Mesendoderm (in vitro differentiated cells): Measurements from ENCODE around the gene JHY. TPM values are rescaled to one million over a fixed set of nuclear protein-coding genes. Genes with fewer than 3 reads are reported as not detected.

Experiments used
- DNase-seq: peaks from one replicate; pipeline ENCODE4 v3.0.0; 2013
- H2AK5ac ChIP-seq: 2 replicates; pipeline ENCODE4 v1.6.1; 2013; ENCODE audit warnings: low read length, inconsistent platforms
- H2BK120ac ChIP-seq: 2 replicates; pipeline ENCODE4 v1.6.1; 2013; ENCODE audit warnings: low read depth, mild to moderate bottlenecking, low read length, moderate library complexity, mixed read lengths
- H2BK15ac ChIP-seq: replicated peaks from 2 replicates; pipeline ENCODE4 v1.6.1; 2013; ENCODE audit warnings: low read depth, mild to moderate bottlenecking, moderate library complexity
- H2BK5ac ChIP-seq: 2 replicates; pipeline ENCODE4 v1.6.1; 2013; ENCODE audit warnings: low read length, inconsistent platforms
- H3K18ac ChIP-seq: 2 replicates; pipeline ENCODE4 v1.6.1; 2013; ENCODE audit warnings: mild to moderate bottlenecking, low read length, mixed read lengths
- H3K23ac ChIP-seq: one replicate; pipeline ENCODE4 v1.6.1; 2013; ENCODE audit warnings: low read length
- H3K27ac ChIP-seq: 2 replicates; pipeline ENCODE4 v1.5.1; 2013; ENCODE audit warnings: low read depth, mild to moderate bottlenecking, inconsistent platforms, low read length, moderate library complexity
- H3K27me3 ChIP-seq: 2 replicates; pipeline ENCODE4 v1.6.1; 2013; ENCODE audit warnings: low read length, control low read depth, mild to moderate bottlenecking, inconsistent platforms; ENCODE audit not compliant: insufficient read depth, poor library complexity
- H3K36me3 ChIP-seq: 2 replicates; pipeline ENCODE4 v1.6.1; 2013; ENCODE audit warnings: low read length, inconsistent platforms; ENCODE audit not compliant: control insufficient read depth, insufficient read depth
- H3K4ac ChIP-seq: one replicate; pipeline ENCODE4 v1.6.1; 2013; ENCODE audit warnings: low read depth, mild to moderate bottlenecking, low read length, moderate library complexity
- H3K4me1 ChIP-seq: 2 replicates; pipeline ENCODE4 v1.6.1; 2013; ENCODE audit warnings: low read depth, low read length, inconsistent platforms; ENCODE audit not compliant: control insufficient read depth
- H3K4me2 ChIP-seq: 2 replicates; pipeline ENCODE4 v1.6.1; 2013; ENCODE audit warnings: low read length
- H3K4me3 ChIP-seq: 2 replicates; pipeline ENCODE4 v1.5.1; 2013; ENCODE audit warnings: mild to moderate bottlenecking, low read length
- H3K56ac ChIP-seq: one replicate; pipeline ENCODE4 v1.6.1; 2013; ENCODE audit warnings: low read length
- H3K79me1 ChIP-seq: 2 replicates; pipeline ENCODE4 v1.6.1; 2013; ENCODE audit warnings: low read length, inconsistent platforms
- H3K79me2 ChIP-seq: 2 replicates; pipeline ENCODE4 v1.6.1; 2013; ENCODE audit warnings: mild to moderate bottlenecking, low read length; ENCODE audit not compliant: control insufficient read depth, insufficient read depth
- H3K9ac ChIP-seq: 2 replicates; pipeline ENCODE4 v1.6.1; 2013; ENCODE audit warnings: low read length, inconsistent platforms
- H4K5ac ChIP-seq: one replicate; pipeline ENCODE4 v1.6.1; 2013; ENCODE audit warnings: low read length
- H4K8ac ChIP-seq: one replicate; pipeline ENCODE4 v1.6.1; 2013; ENCODE audit warnings: low read depth, mild to moderate bottlenecking, control low read depth, low read length, moderate library complexity
- WGBS: extraction: QIAGEN DNeasy Blood & Tissue Kit; methylation state at CpG from one replicate; pipeline ENCODE4 v1.1.7; 2013; ENCODE audit warnings: low lambda C conversion rate, missing lambda C conversion rate; ENCODE audit not compliant: insufficient coverage; ENCODE audit errors: extremely low coverage; 5-methylcytosine and 5-hydroxymethylcytosine counted together
- small RNA-seq: library from polyadenylated mRNA; stranded (forward); fragments of <200 nt; extraction: miRNeasy Mini kit (QIAGEN cat#:217004); gene quantifications from one replicate; pipeline ENCODE3, GENCODE V24; 2013; ENCODE audit not compliant: insufficient read depth

Gene JHY

DNA sequence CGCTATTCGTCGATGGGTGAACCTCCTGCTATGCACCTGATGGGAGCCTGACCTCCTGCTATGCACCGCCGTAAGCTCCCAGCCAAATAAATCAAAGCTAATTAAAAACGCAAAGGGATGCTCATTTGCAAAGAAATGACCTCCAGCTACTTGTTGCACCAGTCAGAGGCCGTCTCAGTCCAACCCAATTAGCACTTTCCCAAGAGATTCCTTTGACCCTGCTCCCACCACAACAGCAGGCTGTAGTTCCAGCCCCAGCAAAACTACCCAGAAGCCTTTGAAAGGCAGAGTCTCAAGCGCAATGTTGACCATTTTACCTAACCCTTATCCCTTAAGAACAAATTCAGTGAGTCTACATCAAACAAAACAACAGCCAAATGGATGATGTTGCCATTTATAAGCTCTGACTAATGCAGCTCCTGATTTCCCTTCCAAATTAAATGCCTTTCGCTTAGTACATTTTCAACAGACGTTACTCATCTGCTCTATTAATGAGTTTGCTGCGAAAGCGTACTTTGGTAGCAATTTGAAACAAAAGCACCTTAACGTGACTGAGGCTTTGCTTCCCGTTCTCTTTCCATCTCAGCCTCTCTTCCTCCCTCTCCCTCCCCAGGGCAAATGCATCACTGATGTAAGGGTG is 116.3 kb downstream of the JHY start:
- WGBS = no CpG with 5 or more reads among the region's 14 CpGs

DNA sequence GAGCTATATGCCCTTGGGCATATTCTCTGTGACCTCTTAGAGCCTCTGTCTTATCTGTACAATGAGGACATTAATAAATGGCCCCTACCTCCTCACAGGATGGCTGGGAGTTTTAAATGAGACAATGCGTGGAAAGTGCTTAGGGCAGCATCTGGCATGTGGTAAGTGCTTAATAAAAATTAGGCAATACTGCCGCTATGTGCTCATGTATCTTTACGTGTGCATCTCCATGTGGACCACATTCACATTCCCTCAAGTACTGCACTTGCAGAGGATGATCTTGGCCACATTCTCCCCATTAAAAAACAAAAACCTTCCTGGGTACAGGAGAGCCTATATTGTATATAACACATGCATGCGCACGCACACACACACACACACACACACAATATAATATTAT is 118.2 kb downstream of the JHY start:
- no peak for DNase-seq
- no peak overlapping the region for H2BK120ac ChIP-seq
- H3K4ac ChIP-seq = no peak overlapping the region
- no peak overlapping the region for H3K23ac ChIP-seq
- H2AK5ac ChIP-seq = no peak overlapping the region
- H3K56ac ChIP-seq = no peak overlapping the region
- H3K4me3 ChIP-seq = no peak overlapping the region
- no CpG with 5 or more reads among the region's 5 CpGs for WGBS
- H3K4me1 ChIP-seq = peaks cover 7% of the 10 kb centered on the region
- H3K4me2 ChIP-seq = no peak overlapping the region
- no peak overlapping the region for H2BK5ac ChIP-seq
- H3K36me3 ChIP-seq = no peaks in the 10 kb centered on the region
- H3K18ac ChIP-seq = no peak overlapping the region
- H2BK15ac ChIP-seq = no peak overlapping the region
- no peak overlapping the region for H3K27ac ChIP-seq
- no peak overlapping the region for H3K9ac ChIP-seq
- no peak overlapping the region for H4K8ac ChIP-seq
- no peaks in the 10 kb centered on the region for H3K27me3 ChIP-seq
- no peaks in the 10 kb centered on the region for H3K79me2 ChIP-seq
- H4K5ac ChIP-seq = no peak overlapping the region
- H3K79me1 ChIP-seq = no peaks in the 10 kb centered on the region

More for the DNA sequence above, 116.3 kb downstream of the JHY start:
- no peak overlapping the region for H3K9ac ChIP-seq
- H2BK5ac ChIP-seq = no peak overlapping the region
- H3K4ac ChIP-seq = no peak overlapping the region
- H4K8ac ChIP-seq = no peak overlapping the region
- H3K27me3 ChIP-seq = no peaks in the 10 kb centered on the region
- peaks cover 7% of the 10 kb centered on the region for H3K4me1 ChIP-seq
- no peaks in the 10 kb centered on the region for H3K79me2 ChIP-seq
- H4K5ac ChIP-seq = peak overlapping the region; percentile 44
- H2BK15ac ChIP-seq = no peak overlapping the region
- no peak overlapping the region for H2AK5ac ChIP-seq
- H3K79me1 ChIP-seq = no peaks in the 10 kb centered on the region
- no peak overlapping the region for H3K18ac ChIP-seq
- no peak overlapping the region for H3K4me2 ChIP-seq
- H3K4me3 ChIP-seq = no peak overlapping the region
- no peak overlapping the region for H3K23ac ChIP-seq
- H3K36me3 ChIP-seq = no peaks in the 10 kb centered on the region
- H2BK120ac ChIP-seq = no peak overlapping the region
- H3K56ac ChIP-seq = peak overlapping the region; percentile 5
- DNase-seq = peak; percentile 46
- H3K27ac ChIP-seq = no peak overlapping the region

DNA sequence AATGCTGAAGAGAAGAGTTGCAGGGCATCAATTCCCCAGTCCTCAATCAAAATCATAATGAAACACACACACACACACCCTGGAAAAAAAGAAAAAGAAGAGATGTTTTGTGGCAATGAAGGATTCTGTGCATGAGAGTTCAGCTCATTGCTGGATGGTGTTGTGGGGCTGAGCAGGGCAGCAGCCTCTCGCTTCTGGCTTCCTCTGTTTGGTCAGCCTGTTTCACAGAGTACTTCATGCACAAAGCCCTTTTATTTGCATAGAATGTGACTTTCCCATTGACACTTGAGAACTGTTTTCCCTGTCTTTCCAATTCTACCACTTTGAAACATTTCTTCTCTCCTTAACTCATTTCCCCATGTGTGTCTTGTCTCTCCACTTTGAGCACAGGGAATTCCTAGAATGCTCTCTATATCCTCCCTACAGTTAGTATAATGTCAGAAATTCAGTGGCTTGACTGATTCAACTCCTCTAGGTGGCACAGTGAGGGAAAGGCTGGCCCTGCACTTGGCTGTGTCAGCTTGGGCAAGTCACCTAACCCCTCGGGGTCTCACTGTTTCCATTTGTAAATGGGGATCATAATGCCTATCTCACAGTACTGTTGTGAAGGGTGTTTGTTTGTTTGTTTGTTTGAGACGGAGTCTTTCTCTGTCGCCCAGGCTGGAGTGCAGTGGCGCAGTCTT is 124.4 kb downstream of the JHY start:
- H2BK120ac ChIP-seq = no peak overlapping the region
- no peak overlapping the region for H3K9ac ChIP-seq
- H3K79me2 ChIP-seq = no peaks in the 10 kb centered on the region
- no peaks in the 10 kb centered on the region for H3K27me3 ChIP-seq
- no peak overlapping the region for H2BK5ac ChIP-seq
- DNase-seq = peak; percentile 68
- no peak overlapping the region for H4K8ac ChIP-seq
- H2BK15ac ChIP-seq = no peak overlapping the region
- no peak overlapping the region for H2AK5ac ChIP-seq
- no CpG with 5 or more reads among the region's 5 CpGs for WGBS
- no peak overlapping the region for H3K18ac ChIP-seq
- no peak overlapping the region for H3K56ac ChIP-seq
- H3K4me3 ChIP-seq = no peak overlapping the region
- H3K36me3 ChIP-seq = no peaks in the 10 kb centered on the region
- no peaks in the 10 kb centered on the region for H3K79me1 ChIP-seq
- H3K23ac ChIP-seq = no peak overlapping the region
- no peak overlapping the region for H3K4ac ChIP-seq
- no peaks in the 10 kb centered on the region for H3K4me1 ChIP-seq
- no peak overlapping the region for H3K27ac ChIP-seq
- no peak overlapping the region for H3K4me2 ChIP-seq
- H4K5ac ChIP-seq = no peak overlapping the region

Small RNAs within 50 kb of the gene (small RNA-seq; reads per million reads assigned to genes)
- gene RNU4-23P = not detected
